ENCODE data around the gene TMCO2.

- TF ChIP-seq, protein P1, sequence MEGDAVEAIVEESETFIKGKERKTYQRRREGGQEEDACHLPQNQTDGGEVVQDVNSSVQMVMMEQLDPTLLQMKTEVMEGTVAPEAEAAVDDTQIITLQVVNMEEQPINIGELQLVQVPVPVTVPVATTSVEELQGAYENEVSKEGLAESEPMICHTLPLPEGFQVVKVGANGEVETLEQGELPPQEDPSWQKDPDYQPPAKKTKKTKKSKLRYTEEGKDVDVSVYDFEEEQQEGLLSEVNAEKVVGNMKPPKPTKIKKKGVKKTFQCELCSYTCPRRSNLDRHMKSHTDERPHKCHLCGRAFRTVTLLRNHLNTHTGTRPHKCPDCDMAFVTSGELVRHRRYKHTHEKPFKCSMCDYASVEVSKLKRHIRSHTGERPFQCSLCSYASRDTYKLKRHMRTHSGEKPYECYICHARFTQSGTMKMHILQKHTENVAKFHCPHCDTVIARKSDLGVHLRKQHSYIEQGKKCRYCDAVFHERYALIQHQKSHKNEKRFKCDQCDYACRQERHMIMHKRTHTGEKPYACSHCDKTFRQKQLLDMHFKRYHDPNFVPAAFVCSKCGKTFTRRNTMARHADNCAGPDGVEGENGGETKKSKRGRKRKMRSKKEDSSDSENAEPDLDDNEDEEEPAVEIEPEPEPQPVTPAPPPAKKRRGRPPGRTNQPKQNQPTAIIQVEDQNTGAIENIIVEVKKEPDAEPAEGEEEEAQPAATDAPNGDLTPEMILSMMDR (conservative IDR thresholded peaks at IDR 0.05; ENCODE audit: low read depth, low read length): no peak
- no peak for TF ChIP-seq EZH2 (IDR thresholded peaks at IDR 0.05; ENCODE audit: low read length, unreplicated experiment)
- TF ChIP-seq EZH2phosphoT487 (IDR thresholded peaks at IDR 0.05; ENCODE audit: borderline replicate concordance, low read length): no peak
Measured at GRCh38 chr1:40273547-40274166, 25.9 kb downstream of the TMCO2 start.

All from PC-3 (cell line).